Stimulated activated CD4-positive, alpha-beta T cell treated with anti-CD3 and anti-CD28 coated beads, Interleukin-15, amount 100 ng/mL, for 24 hours (primary cell): Measurements from ENCODE around the gene ACTL8.

Experiments used
- DNase-seq: peaks from one replicate; pipeline ENCODE4 v3.0.0-alpha.2; 2020

Gene ACTL8

DNA sequence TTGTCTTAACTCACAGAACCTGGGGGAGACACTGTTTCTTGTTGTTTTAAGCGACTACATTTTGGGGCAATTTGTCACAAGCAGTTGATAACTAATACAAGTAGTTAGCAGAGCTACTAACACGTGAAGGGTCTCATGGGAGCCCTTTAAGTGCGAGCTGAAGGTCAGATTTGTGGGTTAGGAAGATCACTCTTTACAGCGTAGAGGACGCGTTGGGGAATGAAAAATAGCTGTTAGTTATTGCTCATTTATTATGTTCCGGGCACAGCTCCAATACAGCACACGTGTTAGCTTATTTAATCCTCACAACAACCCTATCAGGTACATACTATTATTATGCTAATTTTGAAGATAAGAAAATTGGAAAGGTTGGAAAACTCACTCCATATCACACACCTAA lies 95.9 kb downstream of the ACTL8 start:
- no peak for DNase-seq

GRCh38 chr1:17852383-17852782 lies 97.2 kb downstream of the ACTL8 start:
- no peak for DNase-seq

DNA sequence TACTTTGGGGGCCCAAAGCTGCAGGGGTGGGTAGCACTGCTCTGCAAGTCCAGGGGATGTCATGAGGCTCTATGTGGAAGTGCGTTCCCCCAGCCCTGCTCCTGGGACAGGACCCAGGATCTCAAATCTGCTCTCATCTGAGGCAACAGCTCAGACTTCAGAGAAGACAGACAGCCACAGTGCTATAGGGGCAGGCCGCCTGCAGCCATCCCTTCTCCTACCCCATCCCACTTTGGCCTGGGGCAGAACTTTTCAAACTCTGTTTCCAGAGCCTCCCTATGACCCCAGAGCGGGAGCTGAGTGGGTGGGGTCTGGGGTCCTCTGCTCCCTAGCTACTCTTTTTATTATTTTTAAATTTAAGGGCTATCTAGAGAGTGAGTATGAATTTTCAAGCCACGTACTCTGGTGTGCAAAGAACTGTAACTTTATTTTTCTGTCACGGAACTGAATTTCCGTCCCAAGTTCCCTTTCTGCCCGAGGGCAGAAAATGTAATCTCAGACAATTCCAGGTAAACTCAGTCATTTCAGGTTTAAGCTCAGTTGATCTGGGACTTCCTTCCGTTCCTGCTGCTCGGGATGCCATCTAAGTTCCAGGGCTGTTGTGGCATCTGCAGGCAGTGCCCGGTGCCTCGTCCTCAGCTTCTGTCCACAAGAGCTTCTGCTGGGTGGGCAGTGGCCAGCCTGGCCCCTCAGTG lies 98.3 kb downstream of the ACTL8 start:
- no peak for DNase-seq

DNA sequence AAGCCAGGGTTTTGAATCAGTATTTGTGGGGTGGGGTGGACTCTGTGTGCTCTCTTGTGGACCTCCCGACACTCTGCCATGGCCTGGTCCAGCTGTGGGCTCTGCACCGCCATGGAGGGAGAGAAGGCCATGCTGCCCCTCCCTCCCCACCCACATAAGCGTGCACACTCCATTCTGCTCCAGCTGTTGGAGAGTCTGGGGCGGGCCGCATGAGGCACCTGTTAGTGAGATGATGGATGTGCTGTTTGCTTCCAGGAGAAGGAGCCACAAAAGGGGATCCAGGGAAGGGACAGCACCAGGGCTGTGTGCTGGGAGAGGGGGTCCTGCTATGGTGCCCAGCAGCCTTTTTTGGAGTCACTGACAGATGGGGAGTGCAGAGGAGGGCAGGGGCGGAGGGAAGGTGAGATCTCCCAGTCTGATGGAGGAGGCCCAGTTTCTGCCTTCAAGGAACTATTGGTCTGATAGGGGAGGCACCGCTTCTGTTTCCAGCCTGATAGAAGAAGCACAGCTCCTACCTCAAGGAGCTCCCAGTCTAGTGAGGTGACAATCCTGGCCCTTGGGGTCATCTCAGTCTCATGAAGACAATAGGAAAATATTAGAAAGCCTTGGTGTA lies 101.5 kb downstream of the ACTL8 start:
- DNase-seq: no peak

DNA sequence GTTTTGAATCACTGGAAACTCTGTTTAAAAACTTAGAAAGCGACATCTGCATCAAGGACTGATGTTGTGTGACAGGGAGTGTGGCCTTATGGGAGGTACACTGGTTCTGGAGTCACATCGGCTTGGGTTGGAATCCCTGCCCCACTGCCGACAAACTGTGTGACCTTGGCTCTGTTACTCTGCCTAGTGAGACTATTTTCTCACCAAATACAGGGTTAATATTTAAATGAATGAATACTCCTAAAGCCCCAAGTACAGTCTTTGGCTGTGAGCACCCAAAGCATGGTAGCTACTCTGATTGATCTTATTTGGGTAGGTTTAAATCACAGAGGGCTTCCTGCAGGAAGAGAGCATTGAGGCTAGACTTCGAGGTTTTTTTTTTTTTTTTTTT lies 102.0 kb downstream of the ACTL8 start:
- no peak for DNase-seq

GRCh38 chr1:17857996-17858395 lies 102.9 kb downstream of the ACTL8 start:
- no peak for DNase-seq

DNA sequence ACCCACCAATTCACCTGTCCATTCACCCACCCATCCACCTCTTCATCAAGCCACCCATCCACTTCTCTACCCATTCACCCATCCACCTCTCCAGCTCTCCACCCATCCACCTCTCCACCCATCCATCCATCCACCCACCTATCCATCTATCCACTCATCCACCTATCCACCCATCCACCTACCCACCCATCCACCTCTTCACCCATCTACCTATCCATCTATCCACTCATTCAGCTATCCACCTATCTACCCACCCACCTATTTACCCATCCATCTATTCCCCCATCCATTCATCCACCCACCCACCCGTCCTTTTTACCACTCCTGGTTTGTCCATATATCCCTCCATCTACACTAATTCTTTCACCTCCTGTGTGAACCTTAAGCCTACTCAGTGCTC lies 105.7 kb downstream of the ACTL8 start:
- DNase-seq: no peak

DNA sequence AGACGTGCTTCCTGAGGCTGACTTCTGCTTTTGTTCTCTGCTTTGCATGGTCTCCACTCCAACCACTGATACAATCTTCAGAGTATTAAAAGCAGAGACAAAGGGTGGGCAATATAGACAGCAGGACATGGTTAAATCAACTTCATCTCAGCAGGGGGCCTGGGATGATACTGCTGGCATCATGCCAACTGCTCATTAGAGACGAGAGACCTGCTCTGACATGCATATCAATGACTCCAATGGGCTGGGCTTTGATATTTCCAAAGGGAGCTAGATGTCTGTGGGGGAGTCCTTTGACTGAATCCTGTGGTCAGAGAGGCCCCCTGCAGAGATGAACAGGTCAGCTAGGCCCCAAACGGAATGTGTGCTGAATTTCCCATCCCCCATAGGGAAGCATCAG lies 106.6 kb downstream of the ACTL8 start:
- no peak for DNase-seq

DNA sequence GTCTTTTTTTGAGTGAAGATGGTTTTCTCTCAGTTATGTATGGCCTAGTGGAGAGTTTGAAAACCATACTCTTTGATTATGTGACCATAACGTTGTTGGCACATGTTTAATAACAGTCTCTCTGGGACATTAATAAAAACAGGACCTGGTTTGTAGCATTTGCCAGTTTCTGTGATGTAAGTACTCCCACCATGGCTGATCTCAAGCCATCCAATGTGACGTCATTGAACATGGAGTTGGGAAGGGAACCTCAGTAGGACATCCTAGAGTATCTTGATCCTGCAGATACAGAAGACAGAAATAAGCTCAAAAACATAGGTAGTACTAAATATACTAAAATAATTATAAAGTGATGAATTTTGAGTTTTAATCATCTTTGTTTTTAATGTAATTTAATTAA lies 107.0 kb downstream of the ACTL8 start:
- DNase-seq: no peak

GRCh38 chr1:17865912-17866739 lies 111.0 kb downstream of the ACTL8 start:
- DNase-seq: no peak

GRCh38 chr1:17866740-17867029 lies 111.6 kb downstream of the ACTL8 start:
- DNase-seq: no peak

GRCh38 chr1:17867470-17867869 lies 112.3 kb downstream of the ACTL8 start:
- no peak for DNase-seq

DNA sequence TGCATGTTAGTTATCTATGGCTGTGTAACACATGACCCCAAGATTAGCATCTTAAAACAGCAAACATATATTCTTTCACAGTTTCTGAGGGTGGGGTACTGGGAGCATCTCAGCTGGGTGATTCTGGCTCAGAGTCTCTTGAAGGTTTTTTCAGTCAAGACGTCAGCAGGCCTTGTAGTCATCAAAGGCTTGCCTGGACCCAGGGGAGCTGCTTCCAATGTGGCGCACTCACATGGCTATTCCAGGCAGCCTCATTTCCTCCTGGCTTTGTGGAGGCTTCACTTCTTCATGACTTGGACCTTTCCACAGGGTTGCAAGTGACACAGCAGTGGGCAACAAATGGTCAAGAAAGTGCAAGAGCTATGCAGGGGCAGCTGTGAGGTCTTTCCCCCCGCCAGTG lies 114.7 kb downstream of the ACTL8 start:
- DNase-seq: no peak

DNA sequence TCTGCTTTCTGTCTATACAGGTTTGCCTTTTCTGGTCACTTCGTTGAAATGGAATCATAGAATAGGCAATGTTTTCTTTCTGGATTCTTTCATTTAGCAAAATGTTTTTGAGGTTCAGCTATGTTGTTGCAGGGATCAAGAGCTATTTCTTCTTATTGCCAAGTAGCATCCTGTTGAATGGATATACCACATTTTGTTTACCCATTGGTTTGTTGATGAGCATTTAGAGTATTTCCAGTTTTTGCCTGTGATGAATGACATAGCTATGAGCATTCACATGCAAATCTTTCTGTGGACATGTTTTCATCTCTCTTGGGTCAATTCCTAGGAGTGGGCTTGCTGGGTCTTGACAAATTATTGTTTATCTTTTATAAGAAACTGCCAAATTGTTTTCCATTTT lies 115.5 kb downstream of the ACTL8 start:
- DNase-seq: no peak

DNA sequence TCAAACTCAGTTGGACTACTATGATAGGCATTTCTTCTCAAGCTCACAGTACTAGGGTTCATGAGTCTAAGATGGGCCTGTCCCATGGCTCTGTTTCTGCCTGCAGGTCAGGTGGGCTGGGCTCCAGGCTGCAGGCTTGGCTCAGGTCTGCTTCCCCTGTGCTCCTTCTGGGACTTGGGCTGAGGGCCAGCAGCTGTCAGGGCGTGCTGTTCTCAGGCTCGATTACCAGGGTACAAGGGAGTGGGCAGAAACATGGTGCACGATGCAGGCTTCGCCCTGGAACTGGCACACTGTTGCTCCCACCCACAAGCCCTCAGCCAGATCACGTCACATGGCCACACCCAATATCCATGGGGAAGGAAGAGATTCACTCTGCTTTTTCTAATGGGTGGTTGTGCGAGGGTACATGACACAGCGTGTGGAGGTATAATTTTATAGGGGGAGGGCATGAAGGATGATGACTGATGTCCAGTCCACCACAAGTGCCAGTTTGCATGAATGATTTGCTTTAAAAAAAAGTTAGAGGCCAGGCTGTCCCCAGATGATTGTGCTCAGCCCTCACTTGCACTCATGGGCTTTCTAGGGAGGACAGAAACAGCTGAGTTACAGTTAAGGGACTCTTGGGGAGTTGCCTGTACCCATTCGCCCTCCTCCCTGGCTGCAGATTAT lies 118.0 kb downstream of the ACTL8 start:
- no peak for DNase-seq

DNA sequence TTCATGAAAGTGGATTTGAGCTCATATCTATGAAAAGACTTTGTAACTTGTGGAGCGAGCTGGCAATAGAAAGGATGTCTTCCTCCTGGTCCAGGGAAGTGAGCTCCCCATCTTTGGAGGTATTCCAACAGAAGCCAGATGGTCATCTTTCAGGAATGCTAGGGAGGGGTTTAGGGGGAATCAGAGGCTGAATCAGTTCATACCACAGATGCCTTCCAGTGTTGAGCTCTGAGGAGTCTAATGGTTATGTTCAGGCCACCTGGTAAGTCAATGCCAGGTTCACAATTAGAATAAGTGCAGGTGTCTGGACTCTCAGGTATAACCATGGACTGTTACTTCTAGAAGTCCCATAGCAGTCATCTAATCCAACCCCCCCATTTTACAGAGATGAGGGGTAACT lies 119.1 kb downstream of the ACTL8 start:
- no peak for DNase-seq

DNA sequence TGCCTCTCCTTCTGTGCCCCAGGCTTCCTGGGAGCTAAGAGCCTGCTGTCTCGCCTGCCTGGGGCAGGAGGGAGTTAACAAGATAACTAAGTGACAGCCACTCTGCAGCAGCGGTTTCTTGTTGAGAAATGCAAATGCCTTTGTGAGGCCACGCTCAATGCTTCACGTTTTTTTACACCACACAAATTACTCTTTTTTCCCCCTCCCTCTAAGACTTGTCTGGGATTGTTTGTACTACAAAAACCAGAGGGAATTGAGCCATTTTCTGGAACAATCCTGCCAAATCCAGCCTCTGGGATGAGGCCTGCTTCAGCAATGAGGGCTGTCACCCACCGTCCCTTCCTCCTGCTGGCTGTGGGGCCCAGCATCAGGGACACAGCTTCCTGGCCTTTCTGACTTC lies 119.6 kb downstream of the ACTL8 start:
- no peak for DNase-seq

DNA sequence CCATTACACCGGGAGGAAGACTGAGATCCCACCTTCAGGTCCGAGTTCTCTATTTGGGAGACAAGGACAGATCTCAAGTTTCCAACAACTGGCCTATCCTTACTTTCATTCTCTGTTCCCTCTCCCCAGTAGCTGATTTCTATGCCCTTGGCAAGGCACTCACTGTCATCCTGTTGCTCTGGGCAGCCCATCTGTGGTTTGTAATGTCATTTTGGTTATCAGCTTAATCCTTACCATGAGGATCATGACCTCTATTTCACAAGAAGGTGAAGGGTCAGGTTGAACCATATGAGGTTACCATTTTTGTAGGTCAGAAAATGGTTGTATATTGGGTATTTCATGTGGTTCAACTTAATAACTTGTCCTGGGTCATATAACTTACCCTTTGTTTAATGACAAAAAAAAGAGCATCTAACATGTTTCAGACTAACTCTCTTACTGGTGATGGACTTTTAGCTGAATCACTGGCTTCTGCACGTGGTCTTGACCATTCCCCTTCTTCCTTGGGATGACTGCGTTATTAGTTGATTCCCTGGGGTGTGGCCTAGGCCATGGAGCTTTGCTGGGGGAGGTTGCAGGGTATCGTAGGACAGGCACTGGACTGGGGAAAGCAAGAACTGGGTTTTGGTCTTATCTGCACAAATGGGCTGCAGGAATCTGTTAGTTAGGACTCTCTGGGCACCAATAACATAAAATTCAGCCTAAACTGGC lies 120.2 kb downstream of the ACTL8 start:
- DNase-seq: no peak

DNA sequence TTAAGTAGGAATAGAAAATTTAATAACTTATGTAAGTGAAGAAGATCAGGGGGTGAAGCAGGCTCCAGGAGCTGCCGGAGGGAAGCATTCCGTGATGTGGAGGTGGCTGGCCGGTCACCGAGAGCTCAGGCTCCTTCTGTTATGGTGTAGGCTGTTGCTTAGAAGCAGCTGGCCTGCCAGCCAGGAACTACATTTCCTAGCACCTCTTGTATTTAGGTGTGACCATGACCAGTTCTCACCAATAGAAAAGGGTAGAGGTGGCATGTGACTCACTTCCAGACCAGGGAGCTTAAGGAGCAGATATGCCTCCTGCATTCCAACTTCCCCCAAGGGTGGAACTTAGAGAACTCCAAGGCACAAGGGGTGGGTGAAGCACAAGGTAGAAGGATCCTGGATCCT lies 120.7 kb downstream of the ACTL8 start:
- no peak for DNase-seq
